Panc1 (cell line): ENCODE measurements around the gene ARMCX6. TPM values are rescaled to one million over a fixed set of nuclear protein-coding genes. Genes with fewer than 3 reads are reported as not detected.

Experiments used
- ATAC-seq: fragments of 200-7000 bp; cut with Tn5 transposase; 2 replicates; pipeline ENCODE4 v1.9.1; 2020; ENCODE audit warnings: mild to moderate bottlenecking, moderate library complexity
- BruUV-seq: library from RNA; stranded (reverse); fragments of 400-500 nt; replicated peaks from 2 replicates; lab custom pipeline; 2021; lab: Mats Ljungman, UMichigan
- CTCF ChIA-PET: fragments of 300-600 bp; sonication (Branson Sonifier 250); formaldehyde crosslinking; loops from one replicate; lab custom pipeline; 2022; ENCODE audit warnings: antibody characterized with exemption; lab: Charles Lee
- POLR2A ChIA-PET: fragments of 300-600 bp; sonication (Branson Sonifier 250); formaldehyde crosslinking; loops from one replicate; lab custom pipeline; 2022; ENCODE audit warnings: antibody characterized with exemption; lab: Charles Lee
- DNase-seq: peaks from one replicate; pipeline ENCODE4 v3.0.0-alpha.2; 2010; ENCODE audit warnings: low read depth, low spot score
- H3K27ac ChIP-seq: 2 replicates; pipeline ENCODE4 v1.5.1; 2011; ENCODE audit warnings: mild to moderate bottlenecking, low read length, inconsistent platforms
- H3K27me3 ChIP-seq: fragments of 200-500 bp; sonication (Bioruptor generic); 2 replicates; pipeline ENCODE4 v1.6.0; 2014; ENCODE audit warnings: low read length, inconsistent platforms; ENCODE audit not compliant: control insufficient read depth, insufficient read depth
- H3K36me3 ChIP-seq: fragments of 200-500 bp; sonication (Bioruptor generic); 2 replicates; pipeline ENCODE4 v1.5.1; 2014; ENCODE audit warnings: inconsistent platforms, mild to moderate bottlenecking, low read length, moderate library complexity; ENCODE audit not compliant: control insufficient read depth, insufficient read depth
- H3K4me1 ChIP-seq: 2 replicates; pipeline ENCODE4 v1.5.1; 2011; ENCODE audit warnings: inconsistent platforms, mild to moderate bottlenecking, low read length, moderate library complexity; ENCODE audit not compliant: control insufficient read depth, insufficient read depth
- H3K4me3 ChIP-seq, 2 experiments: 2 replicates each; pipeline ENCODE4 v1.5.1; 2011 to 2012; ENCODE audit warnings: low read depth in 2 of 2, low read length in 2 of 2, mild to moderate bottlenecking in 2 of 2, inconsistent platforms in 1 of 2, moderate library complexity in 1 of 2
- H3K9me3 ChIP-seq: fragments of 200-500 bp; sonication (Bioruptor generic); 2 replicates; pipeline ENCODE4 v1.5.1; 2014; ENCODE audit warnings: low read depth, mild to moderate bottlenecking, inconsistent platforms, low read length, moderate library complexity; ENCODE audit not compliant: control insufficient read depth, insufficient read depth
- CTCF ChIP-seq: fragments of 450-650 bp; IDR thresholded peaks from 2 replicates; pipeline ENCODE4 v1.5.1; 2017; ENCODE audit warnings: mild to moderate bottlenecking
- POLR2AphosphoS5 ChIP-seq: IDR thresholded peaks from 2 replicates; pipeline ENCODE4 v1.6.1; 2012; ENCODE audit warnings: mild to moderate bottlenecking, low read depth, low read length, moderate library complexity
- REST ChIP-seq, 2 experiments: IDR thresholded peaks; 2 replicates each; pipeline ENCODE4 v1.6.1; 2011 to 2012; ENCODE audit warnings: low read depth in 2 of 2, control low read depth in 1 of 2, low read length in 1 of 2, mild to moderate bottlenecking in 1 of 2, moderate library complexity in 1 of 2; ENCODE audit not compliant: insufficient read depth in 1 of 2
- SIN3A ChIP-seq: IDR thresholded peaks from 2 replicates; pipeline ENCODE4 v1.6.1; 2012; ENCODE audit warnings: low read depth, mild to moderate bottlenecking, low read length, moderate library complexity, borderline replicate concordance; ENCODE audit not compliant: insufficient read depth
- TCF7L2 ChIP-seq: IDR thresholded peaks from 2 replicates; pipeline ENCODE4 v1.6.1; 2011; ENCODE audit warnings: mild to moderate bottlenecking, low read depth, low read length, inconsistent platforms
- in situ Hi-C: cut with HindIII; loops from 2 replicates; pipeline ENCODE4 v1.10.0; 2016; ENCODE audit warnings: low sequenced_read_pairs, low pct_unique_long_range_greater_than_20kb
- intact Hi-C: fragments of 100-400 bp; cut with micrococcal nuclease; formaldehyde crosslinking; loops from one replicate; pipeline ENCODE4 v1.10.0; 2022; ENCODE audit not compliant: unreplicated experiment
- total RNA-seq: library from RNA; stranded (reverse); gene quantifications from one replicate; pipeline ENCODE4 v1.2.1, GENCODE V29; 2021; ENCODE audit not compliant: unreplicated experiment

The ARMCX6 gene
- total RNA-seq, 1 experiment from 2014 or later, result 43.6 TPM

GRCh38 chrX:101642093-101642492 is 24.3 kb upstream of the ARMCX6 start:
- no peak for ATAC-seq
- no peak for DNase-seq
- H3K4me1 ChIP-seq, result no peaks in the 10 kb centered on the region
- no peak overlapping the region for H3K4me3 ChIP-seq
- CTCF ChIA-PET, result no interaction called here
- no peaks in the 10 kb centered on the region for H3K27me3 ChIP-seq
- no TSS peak for BruUV-seq
- POLR2A ChIA-PET, result no interaction called here
- no peak overlapping the region for H3K27ac ChIP-seq
- in situ Hi-C loops (no loop called here), intact Hi-C loops (no loop called here)
- no peak for TF ChIP-seq TCF7L2
- TF ChIP-seq REST (IDR thresholded peaks at IDR 0.05; ENCODE audit: insufficient read depth in 1 of 2, low read depth in 2 of 2, low read length in 1 of 2), result no peak
- TF ChIP-seq POLR2AphosphoS5, result no peak
- TF ChIP-seq CTCF, result no peak
- no peak for TF ChIP-seq SIN3A
- H3K36me3 ChIP-seq, result no peaks in the 10 kb centered on the region
- H3K9me3 ChIP-seq, result no peaks in the 10 kb centered on the region

- H3K4me3 ChIP-seq, result no peak overlapping the region
- H3K27ac ChIP-seq, result no peak overlapping the region
- CTCF ChIA-PET, result no interaction called here
- TF ChIP-seq POLR2AphosphoS5, result no peak
- TF ChIP-seq TCF7L2, result no peak
- no peak for TF ChIP-seq SIN3A
- no peak for TF ChIP-seq REST (IDR thresholded peaks at IDR 0.05; ENCODE audit: insufficient read depth in 1 of 2, low read depth in 2 of 2, low read length in 1 of 2)
- no peak for TF ChIP-seq CTCF
- POLR2A ChIA-PET, result no interaction called here
- in situ Hi-C loops (no loop called here), intact Hi-C loops (no loop called here)
- no peaks in the 10 kb centered on the region for H3K27me3 ChIP-seq
- ATAC-seq (no peak), DNase-seq (no peak)
- H3K36me3 ChIP-seq, result no peaks in the 10 kb centered on the region
- BruUV-seq, result no TSS peak
- H3K4me1 ChIP-seq, result no peaks in the 10 kb centered on the region
- H3K9me3 ChIP-seq, result no peaks in the 10 kb centered on the region
Measured at GRCh38 chrX:101639583-101639982, 21.8 kb upstream of the ARMCX6 start.
